SU-DHL-6 (cell line): ENCODE measurements around the gene EMID1.
"Not testable (repeated sequence)": the region's sequence is repeated elsewhere in the genome, so short reads cannot be mapped to it uniquely, and the experiment has no call there.

Experiments
- H2AFZ ChIP-seq: fragments of 200-600 bp; sonication (generic); 2 replicates; pipeline ENCODE4 v1.6.1; 2014; ENCODE audit warnings: low read depth, mild to moderate bottlenecking, moderate library complexity, mixed read lengths, antibody characterized with exemption, low read length; ENCODE audit not compliant: severe bottlenecking
- H3F3A ChIP-seq: fragments of 200-600 bp; shearing (Covaris generic); 2 replicates; pipeline ENCODE4 v1.6.0; 2016; ENCODE audit warnings: antibody characterized with exemption, mild to moderate bottlenecking; ENCODE audit not compliant: insufficient read depth
- H3K27ac ChIP-seq: fragments of 200-600 bp; sonication (generic); 2 replicates; pipeline ENCODE4 v1.5.1; 2016; ENCODE audit warnings: low read depth, mild to moderate bottlenecking, low read length, moderate library complexity, mixed read lengths
- H3K27me3 ChIP-seq: fragments of 200-600 bp; sonication (generic), shearing (Covaris generic); 2 replicates; pipeline ENCODE4 v1.6.0; 2014; ENCODE audit warnings: mild to moderate bottlenecking, low read length
- H3K36me3 ChIP-seq: fragments of 200-600 bp; sonication (generic); 2 replicates; pipeline ENCODE4 v1.6.1; 2014; ENCODE audit warnings: mild to moderate bottlenecking, low read length, mixed read lengths
- H3K4me2 ChIP-seq: fragments of 300-600, 200-600 bp; shearing (Covaris generic), sonication (generic); 2 replicates; pipeline ENCODE4 v1.6.0; 2014; ENCODE audit warnings: low read length, low read depth, mild to moderate bottlenecking; ENCODE audit not compliant: poor library complexity, severe bottlenecking
- H3K4me3 ChIP-seq: fragments of 200-600 bp; sonication (generic); 2 replicates; pipeline ENCODE4 v1.5.1; 2014; ENCODE audit warnings: antibody characterized with exemption, low read length, mild to moderate bottlenecking, mixed read lengths; ENCODE audit not compliant: insufficient read depth, poor library complexity, severe bottlenecking
- H3K79me2 ChIP-seq: fragments of 200-600 bp; sonication (generic); 2 replicates; pipeline ENCODE4 v1.6.1; 2014; ENCODE audit warnings: mild to moderate bottlenecking, low read length, moderate library complexity; ENCODE audit not compliant: insufficient read depth
- H3K9ac ChIP-seq: fragments of 200-600 bp; sonication (generic); 2 replicates; pipeline ENCODE4 v1.7.0; 2014; ENCODE audit warnings: mild to moderate bottlenecking, low read length
- H3K9me2 ChIP-seq: fragments of 200-600 bp; sonication (generic); replicated peaks from 2 replicates; pipeline ENCODE4 v1.6.1; 2014; ENCODE audit warnings: low read length; ENCODE audit not compliant: insufficient read depth
- H3K9me3 ChIP-seq: fragments of 200-600 bp; sonication (generic); 2 replicates; pipeline ENCODE4 v1.6.1; 2014; ENCODE audit warnings: low read length, mixed read lengths; ENCODE audit not compliant: insufficient read depth
- H4K20me1 ChIP-seq: fragments of 200-600 bp; sonication (generic); 2 replicates; pipeline ENCODE4 v1.6.1; 2014; ENCODE audit warnings: low read depth, mild to moderate bottlenecking, antibody characterized with exemption, low read length, moderate library complexity, mixed read lengths
- EZH2phosphoT487 ChIP-seq: fragments of 200-600 bp; sonication (generic), shearing (Covaris generic); conservative IDR thresholded peaks from 2 replicates; pipeline ENCODE4 v1.6.1; 2018; ENCODE audit warnings: mild to moderate bottlenecking, antibody characterized with exemption, low read length, moderate library complexity, mixed read lengths
- TF ChIP-seq, protein P1 (sequence below): fragments of 200-600 bp; sonication (generic); IDR thresholded peaks from one replicate; pipeline ENCODE4 v1.5.1; 2017; ENCODE audit warnings: antibody characterized with exemption, mild to moderate bottlenecking, low read length, moderate library complexity; ENCODE audit not compliant: insufficient read depth, poor library complexity, severe bottlenecking

The EMID1 gene

DNA sequence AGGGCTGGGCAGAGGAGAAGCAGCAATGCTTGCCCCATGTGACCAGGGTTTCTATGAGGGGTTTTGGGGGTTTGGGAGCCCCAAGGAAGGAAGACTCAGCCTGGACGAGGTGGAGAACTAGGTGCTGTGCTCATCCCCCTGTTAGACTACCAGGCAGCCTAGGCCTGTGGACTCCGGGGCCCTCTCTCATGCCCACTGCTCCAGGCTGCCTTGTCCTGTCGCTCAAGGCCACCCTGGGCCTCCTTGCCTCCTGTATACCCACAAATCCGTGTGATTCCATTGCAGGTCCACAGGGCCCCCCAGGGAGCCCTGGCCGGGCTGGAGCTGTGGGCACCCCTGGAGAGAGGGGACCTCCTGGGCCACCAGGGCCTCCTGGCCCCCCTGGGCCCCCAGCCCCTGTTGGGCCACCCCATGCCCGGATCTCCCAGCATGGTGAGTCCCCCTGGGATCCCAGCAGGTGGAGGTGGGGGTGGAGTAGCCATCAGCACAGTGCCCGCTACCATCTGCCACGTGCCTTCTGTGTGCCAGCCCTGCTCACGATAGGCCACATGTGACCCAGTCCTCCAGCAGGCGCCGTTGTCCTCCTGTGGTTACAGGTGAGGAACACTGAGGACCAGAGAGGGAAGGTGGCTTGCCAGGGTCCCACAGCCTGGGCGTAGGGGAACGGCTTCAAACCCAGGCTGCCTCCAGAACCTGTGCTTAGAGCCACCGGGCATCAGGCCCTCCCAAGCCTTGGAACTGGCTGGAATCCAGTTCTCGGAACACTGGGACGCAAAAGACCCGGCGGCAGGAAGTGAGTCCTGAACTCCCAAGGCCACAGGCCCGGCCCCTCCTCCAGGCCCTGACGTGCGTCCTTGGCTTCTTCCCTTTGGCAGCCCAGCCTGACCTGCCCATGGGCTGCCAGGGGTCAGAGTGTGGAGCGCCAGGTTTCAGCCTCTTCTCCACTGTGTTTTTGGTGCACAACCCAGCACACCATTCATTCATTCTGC is 26.6 kb downstream of the EMID1 start:
- no peak for TF ChIP-seq EZH2phosphoT487
- TF ChIP-seq, protein P1, sequence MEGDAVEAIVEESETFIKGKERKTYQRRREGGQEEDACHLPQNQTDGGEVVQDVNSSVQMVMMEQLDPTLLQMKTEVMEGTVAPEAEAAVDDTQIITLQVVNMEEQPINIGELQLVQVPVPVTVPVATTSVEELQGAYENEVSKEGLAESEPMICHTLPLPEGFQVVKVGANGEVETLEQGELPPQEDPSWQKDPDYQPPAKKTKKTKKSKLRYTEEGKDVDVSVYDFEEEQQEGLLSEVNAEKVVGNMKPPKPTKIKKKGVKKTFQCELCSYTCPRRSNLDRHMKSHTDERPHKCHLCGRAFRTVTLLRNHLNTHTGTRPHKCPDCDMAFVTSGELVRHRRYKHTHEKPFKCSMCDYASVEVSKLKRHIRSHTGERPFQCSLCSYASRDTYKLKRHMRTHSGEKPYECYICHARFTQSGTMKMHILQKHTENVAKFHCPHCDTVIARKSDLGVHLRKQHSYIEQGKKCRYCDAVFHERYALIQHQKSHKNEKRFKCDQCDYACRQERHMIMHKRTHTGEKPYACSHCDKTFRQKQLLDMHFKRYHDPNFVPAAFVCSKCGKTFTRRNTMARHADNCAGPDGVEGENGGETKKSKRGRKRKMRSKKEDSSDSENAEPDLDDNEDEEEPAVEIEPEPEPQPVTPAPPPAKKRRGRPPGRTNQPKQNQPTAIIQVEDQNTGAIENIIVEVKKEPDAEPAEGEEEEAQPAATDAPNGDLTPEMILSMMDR, result no peak
- Histone ChIP-seq H3K4me2 (no peak overlapping the region), H3F3A (no peaks in the 10 kb centered on the region), H3K27me3 (no peaks in the 10 kb centered on the region), H4K20me1 (no peaks in the 10 kb centered on the region), H3K9ac (no peak overlapping the region), H3K9me2 (no peaks in the 10 kb centered on the region), H3K9me3 (no peaks in the 10 kb centered on the region), H3K36me3 (no peaks in the 10 kb centered on the region), H3K79me2 (no peaks in the 10 kb centered on the region), H3K27ac (no peak overlapping the region), H3K4me3 (no peak overlapping the region), H2AFZ (no peak overlapping the region)

DNA sequence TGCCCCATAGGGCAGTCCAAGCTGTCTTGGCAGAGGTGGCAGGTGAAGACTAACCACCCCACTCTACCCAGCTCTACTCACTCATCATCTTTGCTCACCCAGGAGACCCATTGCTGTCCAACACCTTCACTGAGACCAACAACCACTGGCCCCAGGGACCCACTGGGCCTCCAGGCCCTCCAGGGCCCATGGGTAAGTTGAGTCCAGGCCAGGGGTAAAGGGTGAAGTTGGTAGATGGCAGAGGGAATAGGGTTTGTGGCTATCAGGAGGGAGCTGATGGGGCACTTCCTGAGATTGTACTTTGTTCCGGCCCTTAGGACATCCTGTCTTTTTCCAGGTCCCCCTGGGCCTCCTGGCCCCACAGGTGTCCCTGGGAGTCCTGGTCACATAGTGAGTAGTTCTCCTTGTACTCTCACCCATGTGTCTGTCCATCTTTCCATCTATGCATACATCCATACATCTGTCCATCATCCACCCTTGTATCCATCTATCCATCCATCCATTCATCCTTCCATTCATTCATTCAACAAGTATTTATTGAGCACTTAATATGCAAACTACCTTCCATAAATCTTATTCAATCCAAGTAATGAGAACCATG is 27.7 kb downstream of the EMID1 start:
- no peaks in the 10 kb centered on the region for H3F3A ChIP-seq
- TF ChIP-seq, protein P1, result no peak
- TF ChIP-seq EZH2phosphoT487, result no peak
- H3K27ac ChIP-seq, result no peak overlapping the region
- H3K79me2 ChIP-seq, result no peaks in the 10 kb centered on the region
- H3K36me3 ChIP-seq, result no peaks in the 10 kb centered on the region
- no peaks in the 10 kb centered on the region for H3K9me2 ChIP-seq
- H3K27me3 ChIP-seq, result no peaks in the 10 kb centered on the region
- H2AFZ ChIP-seq, result no peak overlapping the region
- H3K4me2 ChIP-seq, result no peak overlapping the region
- no peaks in the 10 kb centered on the region for H3K9me3 ChIP-seq
- H3K9ac ChIP-seq, result no peak overlapping the region
- H3K4me3 ChIP-seq, result no peak overlapping the region
- no peaks in the 10 kb centered on the region for H4K20me1 ChIP-seq

DNA sequence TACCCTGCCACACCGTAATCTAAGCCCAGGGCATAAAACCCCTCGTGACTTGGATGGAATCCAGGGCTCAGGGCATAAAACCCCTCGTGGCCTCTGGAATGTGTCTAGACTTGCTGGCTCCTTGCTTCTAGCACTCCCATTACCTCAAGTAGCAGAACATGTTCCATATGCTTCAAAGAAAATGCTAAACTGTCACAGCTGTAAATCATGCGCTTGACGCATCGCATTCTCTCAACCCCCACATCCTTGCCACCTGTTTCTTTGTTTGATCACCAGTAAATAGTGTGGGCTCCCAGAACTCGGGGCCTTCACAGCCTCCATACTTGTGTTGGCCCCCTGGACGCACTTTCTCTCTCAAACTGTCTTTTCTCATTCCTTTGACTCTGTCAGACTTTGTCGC is 34.8 kb downstream of the EMID1 start:
- H3K9me3 ChIP-seq, H3K4me2 ChIP-seq, H2AFZ ChIP-seq, H3K27ac ChIP-seq, H3K4me3 ChIP-seq, H3K79me2 ChIP-seq, H3K9me2 ChIP-seq, H3K36me3 ChIP-seq, H3K27me3 ChIP-seq, H3F3A ChIP-seq, H3K9ac ChIP-seq, H4K20me1 ChIP-seq: not testable (repeated sequence)

DNA sequence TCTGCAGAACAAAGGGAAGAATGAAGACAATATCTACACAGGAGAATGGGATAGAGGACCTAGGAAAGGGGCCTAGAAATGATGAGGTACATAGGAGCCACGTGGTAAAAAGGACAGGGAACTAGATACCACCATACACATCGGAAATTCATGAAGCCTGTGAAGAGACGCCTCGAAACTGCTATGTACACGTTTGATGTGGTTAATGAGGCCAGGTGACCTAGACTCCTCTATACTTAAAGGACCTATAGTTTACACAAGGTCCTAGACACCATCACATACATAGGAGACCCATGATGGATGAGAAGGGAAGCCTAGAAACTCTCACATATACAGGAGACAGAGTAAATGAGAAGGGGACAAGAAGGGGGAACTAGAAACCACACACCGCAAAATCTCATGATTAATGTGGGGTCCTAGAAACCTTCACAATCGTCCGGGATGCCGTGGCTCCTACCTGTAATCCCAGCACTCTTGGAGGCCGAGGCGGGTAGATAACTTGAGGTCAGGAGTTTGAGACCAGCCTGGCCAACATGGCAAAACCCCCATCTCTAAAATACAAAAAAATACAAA is 38.3 kb downstream of the EMID1 start:
- Histone ChIP-seq H3K9ac (no peak overlapping the region), H2AFZ (no peak overlapping the region), H3F3A (no peaks in the 10 kb centered on the region), H3K27me3 (no peaks in the 10 kb centered on the region), H3K36me3 (no peaks in the 10 kb centered on the region), H3K4me3 (no peak overlapping the region), H3K9me2 (no peaks in the 10 kb centered on the region), H3K79me2 (no peaks in the 10 kb centered on the region), H3K9me3 (no peaks in the 10 kb centered on the region), H3K4me2 (no peak overlapping the region), H3K27ac (no peak overlapping the region), H4K20me1 (no peaks in the 10 kb centered on the region)
- TF ChIP-seq, protein P1, result no peak
- no peak for TF ChIP-seq EZH2phosphoT487
